ENCODE data around the gene DNAJC1. TPM values are rescaled to one million over a fixed set of nuclear protein-coding genes. Genes with fewer than 3 reads are reported as not detected.

DNAJC1 gene
- total and polyA plus RNA-seq, 5 donors from 2014 or later: 12.9 to 27.5 (median 22.7) TPM

- no peak for ATAC-seq (ENCODE audit: low read depth in 2 of 2)
- peak overlapping the region; percentile 58 to 94 (median 86) for H3K27ac Mint-ChIP-seq
- peaks cover 24 to 33% (median 28%) of the 10 kb centered on the region in 4 donors for H3K4me1 Mint-ChIP-seq
- peaks cover 18% of the 10 kb centered on the region for H3K4me1 ChIP-seq (ENCODE audit: control insufficient read depth, insufficient read depth, low read length, poor library complexity, severe bottlenecking)
- H3K27ac ChIP-seq (ENCODE audit: insufficient read depth, low read length, poor library complexity, severe bottlenecking): peak overlapping the region; percentile 88
- H3K9me3 Mint-ChIP-seq: peaks cover 0 to 4% (median 0%) of the 10 kb centered on the region in 7 donors
- H3K4me3 Mint-ChIP-seq: peak overlapping the region; percentile 85 to 93 (median 90)
- peaks cover 14% of the 10 kb centered on the region for H3K27me3 Mint-ChIP-seq
- H3K27me3 ChIP-seq (ENCODE audit: control insufficient read depth, insufficient read depth, low read length): peaks cover 6% of the 10 kb centered on the region
- no peaks in the 10 kb centered on the region for H3K36me3 Mint-ChIP-seq
- H3K4me3 ChIP-seq (ENCODE audit: low read depth, low read length): peak overlapping the region; percentile 81
- no peaks in the 10 kb centered on the region for H3K9me3 ChIP-seq (ENCODE audit: control insufficient read depth in 2 of 2, low read length in 2 of 2)
- no peak for DNase-seq
- H3K36me3 ChIP-seq (ENCODE audit: control insufficient read depth, insufficient read depth, low read length): no peaks in the 10 kb centered on the region
Measured at GRCh38 chr10:22003964-22004281, 393 bp upstream of the DNAJC1 start.

- Mint-ChIP-seq H3K4me3 (peak overlapping the region; percentile 87 to 93 (median 92)), H3K9me3 (peaks cover 0 to 4% (median 0%) of the 10 kb centered on the region in 7 donors), H3K36me3 (no peaks in the 10 kb centered on the region), H3K27ac (peak overlapping the region; percentile 84 to 93 (median 91)), H3K27me3 (peaks cover 11% of the 10 kb centered on the region), H3K4me1 (peaks cover 24 to 41% (median 28%) of the 10 kb centered on the region in 4 donors)
- H3K36me3 ChIP-seq (ENCODE audit: control insufficient read depth, insufficient read depth, low read length): no peaks in the 10 kb centered on the region
- ATAC-seq (ENCODE audit: low read depth in 2 of 2): peak in 1 of 2 donors; percentile 3
- peaks cover 18% of the 10 kb centered on the region for H3K4me1 ChIP-seq (ENCODE audit: control insufficient read depth, insufficient read depth, low read length, poor library complexity, severe bottlenecking)
- H3K9me3 ChIP-seq (ENCODE audit: control insufficient read depth in 2 of 2, low read length in 2 of 2): no peaks in the 10 kb centered on the region
- H3K27me3 ChIP-seq (ENCODE audit: control insufficient read depth, insufficient read depth, low read length): peaks cover 6% of the 10 kb centered on the region
- DNase-seq: peak in 2 of 3 donors; percentile 41 to 59
- peak overlapping the region; percentile 88 for H3K27ac ChIP-seq (ENCODE audit: insufficient read depth, low read length, poor library complexity, severe bottlenecking)
- peak overlapping the region; percentile 98 for H3K4me3 ChIP-seq (ENCODE audit: low read depth, low read length)
Measured at GRCh38 chr10:22002591-22003176, 846 bp downstream of the DNAJC1 start.

GRCh38 chr10:21995557-21995956, 8.0 kb downstream of the DNAJC1 start:
- Histone ChIP-seq H3K36me3 (ENCODE audit: control insufficient read depth, insufficient read depth, low read length) (no peaks in the 10 kb centered on the region), H3K4me1 (ENCODE audit: control insufficient read depth, insufficient read depth, low read length, poor library complexity, severe bottlenecking) (peaks cover 6% of the 10 kb centered on the region), H3K9me3 (ENCODE audit: control insufficient read depth in 2 of 2, low read length in 2 of 2) (no peaks in the 10 kb centered on the region), H3K27ac (ENCODE audit: insufficient read depth, low read length, poor library complexity, severe bottlenecking) (no peak overlapping the region), H3K27me3 (ENCODE audit: control insufficient read depth, insufficient read depth, low read length) (no peaks in the 10 kb centered on the region), H3K4me3 (ENCODE audit: low read depth, low read length) (no peak overlapping the region)
- Mint-ChIP-seq H3K4me1 (peaks cover 14 to 37% (median 25%) of the 10 kb centered on the region in 4 donors), H3K27ac (no peak overlapping the region), H3K4me3 (no peak overlapping the region), H3K9me3 (no peaks in the 10 kb centered on the region), H3K27me3 (no peaks in the 10 kb centered on the region), H3K36me3 (no peaks in the 10 kb centered on the region)
- DNase-seq (no peak), ATAC-seq (ENCODE audit: low read depth in 2 of 2) (no peak)

GRCh38 chr10:21993360-21994001, 10.0 kb downstream of the DNAJC1 start:
- Histone ChIP-seq H3K4me1 (ENCODE audit: control insufficient read depth, insufficient read depth, low read length, poor library complexity, severe bottlenecking) (peaks cover 6% of the 10 kb centered on the region), H3K27ac (ENCODE audit: insufficient read depth, low read length, poor library complexity, severe bottlenecking) (no peak overlapping the region), H3K36me3 (ENCODE audit: control insufficient read depth, insufficient read depth, low read length) (no peaks in the 10 kb centered on the region), H3K9me3 (ENCODE audit: control insufficient read depth in 2 of 2, low read length in 2 of 2) (no peaks in the 10 kb centered on the region), H3K27me3 (ENCODE audit: control insufficient read depth, insufficient read depth, low read length) (no peaks in the 10 kb centered on the region), H3K4me3 (ENCODE audit: low read depth, low read length) (no peak overlapping the region)
- ATAC-seq (ENCODE audit: low read depth in 2 of 2): no peak
- Mint-ChIP-seq H3K4me1 (peaks cover 7 to 28% (median 19%) of the 10 kb centered on the region in 4 donors), H3K36me3 (no peaks in the 10 kb centered on the region), H3K9me3 (no peaks in the 10 kb centered on the region), H3K27ac (no peak overlapping the region), H3K27me3 (no peaks in the 10 kb centered on the region), H3K4me3 (no peak overlapping the region)
- peak in 2 of 3 donors; percentile 55 to 57 for DNase-seq

- H3K9me3 Mint-ChIP-seq: peaks cover 0 to under 1% (median 0%) of the 10 kb centered on the region in 7 donors
Measured at GRCh38 chr10:21991785-21992184, 11.7 kb downstream of the DNAJC1 start.

GRCh38 chr10:21990449-21990848, 13.1 kb downstream of the DNAJC1 start:
- H3K36me3 Mint-ChIP-seq: peaks cover 4% of the 10 kb centered on the region
- Histone ChIP-seq H3K36me3 (ENCODE audit: control insufficient read depth, insufficient read depth, low read length) (no peaks in the 10 kb centered on the region), H3K27me3 (ENCODE audit: control insufficient read depth, insufficient read depth, low read length) (no peaks in the 10 kb centered on the region), H3K27ac (ENCODE audit: insufficient read depth, low read length, poor library complexity, severe bottlenecking) (no peak overlapping the region), H3K4me3 (ENCODE audit: low read depth, low read length) (no peak overlapping the region), H3K4me1 (ENCODE audit: control insufficient read depth, insufficient read depth, low read length, poor library complexity, severe bottlenecking) (peaks cover 6% of the 10 kb centered on the region), H3K9me3 (ENCODE audit: control insufficient read depth in 2 of 2, low read length in 2 of 2) (peaks cover 0 to 3% of the 10 kb centered on the region in 2 experiments)
- H3K9me3 Mint-ChIP-seq: peaks cover 0 to 6% (median 0%) of the 10 kb centered on the region in 7 donors
- H3K27ac Mint-ChIP-seq: no peak overlapping the region
- no peak overlapping the region for H3K4me3 Mint-ChIP-seq
- no peak for ATAC-seq (ENCODE audit: low read depth in 2 of 2)
- no peak for DNase-seq
- no peaks in the 10 kb centered on the region for H3K27me3 Mint-ChIP-seq
- H3K4me1 Mint-ChIP-seq: peaks cover 7 to 17% (median 10%) of the 10 kb centered on the region in 4 donors

More at GRCh38 chr10:21991785-21992184, 11.7 kb downstream of the DNAJC1 start:
- H3K36me3 Mint-ChIP-seq: no peaks in the 10 kb centered on the region
- H3K4me3 Mint-ChIP-seq: no peak overlapping the region
- H3K4me3 ChIP-seq (ENCODE audit: low read depth, low read length): no peak overlapping the region
- H3K27me3 ChIP-seq (ENCODE audit: control insufficient read depth, insufficient read depth, low read length): no peaks in the 10 kb centered on the region
- DNase-seq (no peak), ATAC-seq (ENCODE audit: low read depth in 2 of 2) (no peak)
- H3K27ac ChIP-seq (ENCODE audit: insufficient read depth, low read length, poor library complexity, severe bottlenecking): no peak overlapping the region
- H3K4me1 ChIP-seq (ENCODE audit: control insufficient read depth, insufficient read depth, low read length, poor library complexity, severe bottlenecking): peaks cover 6% of the 10 kb centered on the region
- peaks cover 7 to 25% (median 13%) of the 10 kb centered on the region in 4 donors for H3K4me1 Mint-ChIP-seq
- no peaks in the 10 kb centered on the region for H3K9me3 ChIP-seq (ENCODE audit: control insufficient read depth in 2 of 2, low read length in 2 of 2)
- no peaks in the 10 kb centered on the region for H3K36me3 ChIP-seq (ENCODE audit: control insufficient read depth, insufficient read depth, low read length)
- no peaks in the 10 kb centered on the region for H3K27me3 Mint-ChIP-seq
- no peak overlapping the region for H3K27ac Mint-ChIP-seq

GRCh38 chr10:21989453-21990154, 13.9 kb downstream of the DNAJC1 start:
- peaks cover 0 to 3% of the 10 kb centered on the region in 2 experiments for H3K9me3 ChIP-seq (ENCODE audit: control insufficient read depth in 2 of 2, low read length in 2 of 2)
- peaks cover 6% of the 10 kb centered on the region for H3K4me1 ChIP-seq (ENCODE audit: control insufficient read depth, insufficient read depth, low read length, poor library complexity, severe bottlenecking)
- H3K9me3 Mint-ChIP-seq: peaks cover 0 to 6% (median 0%) of the 10 kb centered on the region in 7 donors
- no peaks in the 10 kb centered on the region for H3K27me3 Mint-ChIP-seq
- no peak overlapping the region for H3K27ac ChIP-seq (ENCODE audit: insufficient read depth, low read length, poor library complexity, severe bottlenecking)
- no peak overlapping the region for H3K4me3 ChIP-seq (ENCODE audit: low read depth, low read length)
- peaks cover 7 to 16% (median 10%) of the 10 kb centered on the region in 4 donors for H3K4me1 Mint-ChIP-seq
- H3K36me3 Mint-ChIP-seq: peaks cover 4% of the 10 kb centered on the region
- DNase-seq (peak in 2 of 3 donors; percentile 36 to 65), ATAC-seq (ENCODE audit: low read depth in 2 of 2) (peak; percentile 72 to 73)
- no peaks in the 10 kb centered on the region for H3K36me3 ChIP-seq (ENCODE audit: control insufficient read depth, insufficient read depth, low read length)
- H3K27ac Mint-ChIP-seq: peak overlapping the region in 2 of 3 donors; percentile 9 to 64
- H3K4me3 Mint-ChIP-seq: no peak overlapping the region
- H3K27me3 ChIP-seq (ENCODE audit: control insufficient read depth, insufficient read depth, low read length): no peaks in the 10 kb centered on the region
